Thyroid gland (tissue), 4 donors: ENCODE data around the gene HNRNPDL. TPM values are rescaled to one million over a fixed set of nuclear protein-coding genes. Genes with fewer than 3 reads are reported as not detected.

Source experiments
- DNase-seq, 2 donors: peaks; one replicate each; pipeline ENCODE4 v3.0.0-alpha.2; 2019
- H3K27ac ChIP-seq, 3 donors: fragments of 200-600 bp; sonication (generic); 1 replicate in 2 of 3; 2 replicates in 1 of 3; pipeline ENCODE4 v1.5.1; 2016 to 2019; ENCODE audit warnings: mild to moderate bottlenecking in 1 of 3, moderate library complexity in 1 of 3
- H3K27me3 ChIP-seq: fragments of 200-600 bp; sonication (generic); one replicate; pipeline ENCODE4 v1.5.1; 2019
- H3K36me3 ChIP-seq, 2 donors: fragments of 200-600 bp; sonication (generic); one replicate each; pipeline ENCODE4 v1.5.1; 2016 to 2019
- H3K4me1 ChIP-seq, 2 donors: fragments of 200-600 bp; sonication (generic); one replicate each; pipeline ENCODE4 v1.5.1; 2017 to 2019
- H3K4me3 ChIP-seq, 3 donors: fragments of 200-600 bp; sonication (generic); replicated peaks in 1 of 3; 1 replicate in 2 of 3; 2 replicates in 1 of 3; pipeline ENCODE4 v1.5.1; 2016; ENCODE audit warnings: mild to moderate bottlenecking in 1 of 3
- H3K9me3 ChIP-seq: fragments of 200-600 bp; sonication (generic); one replicate; pipeline ENCODE4 v1.5.1; 2017
- POLR2A ChIP-seq, 2 donors: fragments of 450-650 bp; IDR thresholded peaks; one replicate each; pipeline ENCODE4 v1.6.1; 2017; ENCODE audit warnings: antibody characterized with exemption in 2 of 2, mild to moderate bottlenecking in 2 of 2, moderate library complexity in 1 of 2
- WGBS, 2 donors: methylation state at CpG; one replicate each; pipeline ENCODE4 v1.1.5; 2017; 5-methylcytosine and 5-hydroxymethylcytosine counted together
- intact Hi-C: fragments of 100-400 bp; cut with DNase I; formaldehyde crosslinking; loops from one replicate; pipeline ENCODE4 v1.15.1; 2023
- total RNA-seq, 4 donors: library from RNA; depleted of rRNA; stranded (reverse); fragments of >200 nt; gene quantifications; one replicate each; pipeline ENCODE4 v1.2.3, GENCODE V29; 2016
- TF ChIP-seq, protein P1 (sequence below), 6 experiments: fragments of 200-600 bp in 3 of 6; fragments of 450-650 bp in 3 of 6; sonication (generic) in 3 of 6; IDR thresholded peaks; one replicate each; pipeline ENCODE4 v1.5.1; 2016 to 2019; ENCODE audit warnings: antibody characterized with exemption in 6 of 6, mild to moderate bottlenecking in 2 of 6, inconsistent platforms in 1 of 6, moderate library complexity in 1 of 6

Gene HNRNPDL
- total RNA-seq, 4 donors from 2014 or later = 189 to 287 (median 245) TPM

DNA sequence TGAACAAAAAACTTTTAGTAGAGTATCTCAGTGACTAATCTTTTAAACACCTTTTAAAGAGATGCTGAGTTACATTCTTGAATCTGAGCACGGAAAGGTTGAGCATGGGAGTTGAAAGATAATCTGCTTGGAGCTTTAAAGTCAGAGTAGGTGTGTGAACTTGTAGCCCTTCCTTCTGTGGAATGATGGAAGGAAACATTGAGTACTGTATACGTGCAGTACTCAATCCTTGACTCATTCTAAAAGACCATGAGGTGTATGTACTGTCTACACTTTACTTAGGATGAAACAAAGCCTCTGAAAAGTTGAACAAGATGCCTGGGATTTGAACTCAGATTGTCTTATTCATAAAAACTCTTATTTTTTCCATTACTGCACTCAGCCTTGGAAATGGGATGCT, 3.5 kb upstream of the HNRNPDL start:
- Histone ChIP-seq H3K36me3 (no peaks in the 10 kb centered on the region), H3K27me3 (no peaks in the 10 kb centered on the region), H3K9me3 (no peaks in the 10 kb centered on the region), H3K4me1 (peaks cover 8 to 11% of the 10 kb centered on the region in 2 donors), H3K4me3 (no peak overlapping the region), H3K27ac (no peak overlapping the region)
- TF ChIP-seq, protein P1, sequence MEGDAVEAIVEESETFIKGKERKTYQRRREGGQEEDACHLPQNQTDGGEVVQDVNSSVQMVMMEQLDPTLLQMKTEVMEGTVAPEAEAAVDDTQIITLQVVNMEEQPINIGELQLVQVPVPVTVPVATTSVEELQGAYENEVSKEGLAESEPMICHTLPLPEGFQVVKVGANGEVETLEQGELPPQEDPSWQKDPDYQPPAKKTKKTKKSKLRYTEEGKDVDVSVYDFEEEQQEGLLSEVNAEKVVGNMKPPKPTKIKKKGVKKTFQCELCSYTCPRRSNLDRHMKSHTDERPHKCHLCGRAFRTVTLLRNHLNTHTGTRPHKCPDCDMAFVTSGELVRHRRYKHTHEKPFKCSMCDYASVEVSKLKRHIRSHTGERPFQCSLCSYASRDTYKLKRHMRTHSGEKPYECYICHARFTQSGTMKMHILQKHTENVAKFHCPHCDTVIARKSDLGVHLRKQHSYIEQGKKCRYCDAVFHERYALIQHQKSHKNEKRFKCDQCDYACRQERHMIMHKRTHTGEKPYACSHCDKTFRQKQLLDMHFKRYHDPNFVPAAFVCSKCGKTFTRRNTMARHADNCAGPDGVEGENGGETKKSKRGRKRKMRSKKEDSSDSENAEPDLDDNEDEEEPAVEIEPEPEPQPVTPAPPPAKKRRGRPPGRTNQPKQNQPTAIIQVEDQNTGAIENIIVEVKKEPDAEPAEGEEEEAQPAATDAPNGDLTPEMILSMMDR (IDR thresholded peaks at IDR 0.05) = no peak
- no peak for TF ChIP-seq POLR2A (IDR thresholded peaks at IDR 0.05)
- WGBS, 2 donors = 81 to 82% methylated on average over 2 of the region's 2 CpGs
- no peak for DNase-seq
- intact Hi-C loops = loop anchor here (10.0 kb wide), 1 partner anchor 581 kb away; the partner anchor contains the start of gene LIN54

GRCh38 chr4:82432596-82432995, 2.3 kb upstream of the HNRNPDL start:
- Histone ChIP-seq H3K4me3 (no peak overlapping the region), H3K27ac (no peak overlapping the region), H3K27me3 (no peaks in the 10 kb centered on the region), H3K4me1 (peaks cover 10 to 17% of the 10 kb centered on the region in 2 donors), H3K9me3 (no peaks in the 10 kb centered on the region), H3K36me3 (no peaks in the 10 kb centered on the region)
- TF ChIP-seq POLR2A (IDR thresholded peaks at IDR 0.05) = no peak
- TF ChIP-seq, protein P1 (IDR thresholded peaks at IDR 0.05) = no peak
- no peak for DNase-seq
- 87 to 89% methylated on average over 18 of the region's 18 CpGs for WGBS, 2 donors
- intact Hi-C loops = loop anchor here (10.0 kb wide), 1 partner anchor 582 kb away; the partner anchor contains the start of gene LIN54

DNA sequence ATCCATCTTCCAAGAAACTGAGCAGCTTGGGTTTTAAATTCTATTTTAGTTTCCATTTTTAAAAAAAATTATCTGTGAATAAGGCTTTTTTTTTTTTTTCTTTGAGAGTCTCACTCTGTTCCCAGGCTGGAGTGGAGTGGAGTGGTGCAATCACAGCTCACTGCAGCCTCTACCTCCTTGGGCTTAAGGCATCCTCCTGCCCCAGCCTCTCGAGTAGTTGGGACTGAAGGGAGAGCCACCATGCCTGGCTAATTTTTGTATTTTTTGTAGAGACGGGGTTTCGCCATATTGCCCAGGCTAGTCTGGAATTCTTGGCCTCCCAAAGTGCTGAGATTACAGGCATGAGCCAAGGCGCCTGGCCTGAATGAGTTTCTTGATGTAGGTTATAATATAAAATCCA, 1.6 kb upstream of the HNRNPDL start:
- H3K27ac ChIP-seq = no peak overlapping the region
- intact Hi-C loops = loop anchor here (10.0 kb wide), 1 partner anchor 583 kb away; the partner anchor contains the start of gene LIN54

GRCh38 chr4:82430964-82431745, 893 bp upstream of the HNRNPDL start:
- Histone ChIP-seq H3K27ac (peak overlapping the region; percentile 93 to 98 (median 97)), H3K36me3 (peaks cover 5 to 7% of the 10 kb centered on the region in 2 donors), H3K9me3 (no peaks in the 10 kb centered on the region), H3K4me1 (peaks cover 25 to 28% of the 10 kb centered on the region in 2 donors), H3K27me3 (no peaks in the 10 kb centered on the region), H3K4me3 (peak overlapping the region; percentile 67 to 98 (median 98))
- intact Hi-C loops = loop anchor here (10.0 kb wide), 1 partner anchor 584 kb away; the partner anchor contains the start of gene LIN54
- peak; percentile 55 to 57 for DNase-seq
- no peak for TF ChIP-seq POLR2A (IDR thresholded peaks at IDR 0.05)
- TF ChIP-seq, protein P1 (IDR thresholded peaks at IDR 0.05) = no peak
- WGBS, 2 donors = 4% methylated on average over 29 to 33 of the region's 33 CpGs

More for the DNA sequence above, 1.6 kb upstream of the HNRNPDL start:
- Histone ChIP-seq H3K36me3 (peaks cover 0 to under 1% of the 10 kb centered on the region in 2 donors), H3K9me3 (no peaks in the 10 kb centered on the region), H3K4me1 (peaks cover 18 to 25% of the 10 kb centered on the region in 2 donors), H3K27me3 (no peaks in the 10 kb centered on the region), H3K4me3 (no peak overlapping the region)
- no peak for TF ChIP-seq POLR2A (IDR thresholded peaks at IDR 0.05)
- TF ChIP-seq, protein P1 (IDR thresholded peaks at IDR 0.05) = no peak
- DNase-seq = no peak
- 83 to 86% methylated on average over 4 of the region's 4 CpGs for WGBS, 2 donors
